Stimulated activated CD4-positive, alpha-beta T cell treated with anti-CD3 and anti-CD28 coated beads, Interleukin-4, amount 100 ng/mL, for 48 hours (primary cell): ENCODE data around the gene RIN3.

ENCODE experiments used
- DNase-seq, 2 donors: peaks; one replicate each; pipeline ENCODE4 v3.0.0-alpha.2; 2020; ENCODE audit warnings: low read depth in 2 of 2

RIN3 gene

GRCh38 chr14:92578511-92578910, 64.9 kb downstream of the RIN3 start:
- no peak for DNase-seq

- no peak for DNase-seq
Observed at GRCh38 chr14:92579244-92579936, 65.8 kb downstream of the RIN3 start.

- no peak for DNase-seq
Observed at GRCh38 chr14:92581206-92581605, 67.6 kb downstream of the RIN3 start.

GRCh38 chr14:92581966-92582566, 68.5 kb downstream of the RIN3 start:
- DNase-seq: no peak

GRCh38 chr14:92582706-92583452, 69.3 kb downstream of the RIN3 start:
- DNase-seq: no peak

GRCh38 chr14:92584220-92584619, 70.6 kb downstream of the RIN3 start:
- no peak for DNase-seq

- DNase-seq: no peak
Observed at GRCh38 chr14:92584816-92585215, 71.2 kb downstream of the RIN3 start.

GRCh38 chr14:92585981-92586937, 72.7 kb downstream of the RIN3 start:
- no peak for DNase-seq

- no peak for DNase-seq
Observed at GRCh38 chr14:92586963-92587699, 73.5 kb downstream of the RIN3 start.

GRCh38 chr14:92587700-92588085, 74.1 kb downstream of the RIN3 start:
- no peak for DNase-seq

GRCh38 chr14:92589213-92589852, 75.8 kb downstream of the RIN3 start:
- DNase-seq: no peak

GRCh38 chr14:92590176-92590575, 76.6 kb downstream of the RIN3 start:
- no peak for DNase-seq

GRCh38 chr14:92590941-92591340, 77.4 kb downstream of the RIN3 start:
- no peak for DNase-seq

GRCh38 chr14:92591346-92591745, 77.8 kb downstream of the RIN3 start:
- no peak for DNase-seq

GRCh38 chr14:92595267-92595666, 81.7 kb downstream of the RIN3 start:
- DNase-seq: no peak

GRCh38 chr14:92596331-92596907, 82.8 kb downstream of the RIN3 start:
- DNase-seq: no peak

- no peak for DNase-seq
Observed at GRCh38 chr14:92597906-92598905, 84.6 kb downstream of the RIN3 start.

- no peak for DNase-seq
Observed at GRCh38 chr14:92599811-92600210, 86.2 kb downstream of the RIN3 start.
